Osteoblast (primary cell): ENCODE measurements around the gene CDKL2. TPM values are rescaled to one million over a fixed set of nuclear protein-coding genes. Genes with fewer than 3 reads are reported as not detected.

Experiments used
- DNase-seq: peaks from one replicate; pipeline ENCODE4 v3.0.0; 2011; ENCODE audit warnings: low spot score, mixed read lengths; ENCODE audit not compliant: insufficient read length; ENCODE audit errors: missing footprints
- H2AFZ ChIP-seq: 2 replicates; pipeline ENCODE4 v1.6.0; 2011; ENCODE audit warnings: mild to moderate bottlenecking, low read length
- H3K27ac ChIP-seq: 2 replicates; pipeline ENCODE4 v1.5.1; 2011; ENCODE audit warnings: mild to moderate bottlenecking, low read depth, low read length, moderate library complexity
- H3K27me3 ChIP-seq: 2 replicates; pipeline ENCODE4 v1.6.0; 2012; ENCODE audit warnings: mild to moderate bottlenecking, control low read depth, inconsistent platforms, low read length, moderate library complexity; ENCODE audit not compliant: insufficient read depth
- H3K36me3 ChIP-seq: 2 replicates; pipeline ENCODE4 v1.5.1; 2011; ENCODE audit warnings: mild to moderate bottlenecking, low read length, control low read depth, moderate library complexity; ENCODE audit not compliant: insufficient read depth
- H3K4me1 ChIP-seq: 2 replicates; pipeline ENCODE4 v1.5.1; 2011; ENCODE audit warnings: mild to moderate bottlenecking, low read length, control low read depth, moderate library complexity; ENCODE audit not compliant: insufficient read depth
- H3K4me2 ChIP-seq: 2 replicates; pipeline ENCODE4 v1.6.0; 2011; ENCODE audit warnings: mild to moderate bottlenecking, low read length; ENCODE audit not compliant: insufficient read depth
- H3K4me3 ChIP-seq: fragments of 200-600 bp; sonication (generic); 3 replicates; pipeline ENCODE4 v1.5.1; 2012; ENCODE audit warnings: mild to moderate bottlenecking, low read length, inconsistent platforms; ENCODE audit not compliant: insufficient read depth
- H3K79me2 ChIP-seq: 2 replicates; pipeline ENCODE4 v1.6.0; 2012; ENCODE audit warnings: mild to moderate bottlenecking, low read length, control low read depth, inconsistent platforms; ENCODE audit not compliant: insufficient read depth
- H3K9me3 ChIP-seq: 2 replicates; pipeline ENCODE4 v1.5.1; 2011; ENCODE audit warnings: low read depth, low read length, control low read depth
- H4K20me1 ChIP-seq: 2 replicates; pipeline ENCODE4 v1.6.0; 2012; ENCODE audit warnings: mild to moderate bottlenecking, low read length, control low read depth; ENCODE audit not compliant: insufficient read depth
- CTCF ChIP-seq: IDR thresholded peaks from 2 replicates; pipeline ENCODE4 v1.5.1; 2011; ENCODE audit warnings: mild to moderate bottlenecking, low read depth, low read length, moderate library complexity; ENCODE audit errors: extremely low read depth
- total RNA-seq: library from RNA; depleted of rRNA; stranded (reverse); fragments of >200 nt; gene quantifications from 2 replicates; pipeline ENCODE4 v1.2.3, GENCODE V29; 2012

CDKL2 gene
- total RNA-seq, 1 donor = 0.72 TPM

GRCh38 chr4:75552452-75552851 is 77.9 kb downstream of the CDKL2 start:
- Histone ChIP-seq H3K4me2 (no peak overlapping the region), H2AFZ (no peak overlapping the region), H4K20me1 (no peaks in the 10 kb centered on the region), H3K4me1 (peaks cover 7% of the 10 kb centered on the region), H3K27me3 (peaks cover 4% of the 10 kb centered on the region), H3K4me3 (no peak overlapping the region), H3K27ac (no peak overlapping the region), H3K9me3 (no peaks in the 10 kb centered on the region), H3K36me3 (no peaks in the 10 kb centered on the region), H3K79me2 (no peaks in the 10 kb centered on the region)
- no peak for DNase-seq
- TF ChIP-seq CTCF = no peak

GRCh38 chr4:75549019-75549418 is 81.3 kb downstream of the CDKL2 start:
- Histone ChIP-seq H3K4me3 (no peak overlapping the region), H3K36me3 (no peaks in the 10 kb centered on the region), H2AFZ (no peak overlapping the region), H3K9me3 (no peaks in the 10 kb centered on the region), H3K79me2 (no peaks in the 10 kb centered on the region), H4K20me1 (no peaks in the 10 kb centered on the region), H3K4me2 (no peak overlapping the region), H3K4me1 (peaks cover 6% of the 10 kb centered on the region), H3K27me3 (no peaks in the 10 kb centered on the region), H3K27ac (no peak overlapping the region)
- no peak for TF ChIP-seq CTCF
- DNase-seq = no peak

- Histone ChIP-seq H3K79me2 (no peaks in the 10 kb centered on the region), H3K36me3 (no peaks in the 10 kb centered on the region), H3K9me3 (no peaks in the 10 kb centered on the region), H3K4me1 (peaks cover 16% of the 10 kb centered on the region), H3K27me3 (no peaks in the 10 kb centered on the region), H2AFZ (no peak overlapping the region), H4K20me1 (no peaks in the 10 kb centered on the region), H3K4me3 (no peak overlapping the region), H3K27ac (no peak overlapping the region), H3K4me2 (no peak overlapping the region)
- DNase-seq = no peak
- no peak for TF ChIP-seq CTCF
These were observed 82.5 kb downstream of the CDKL2 start for GRCh38 chr4:75547647-75548387.

GRCh38 chr4:75545526-75545925 is 84.8 kb downstream of the CDKL2 start:
- DNase-seq = no peak
- no peak overlapping the region for H3K27ac ChIP-seq

More at GRCh38 chr4:75545526-75545925, 84.8 kb downstream of the CDKL2 start:
- peaks cover 16% of the 10 kb centered on the region for H3K4me1 ChIP-seq
- H3K4me2 ChIP-seq = no peak overlapping the region
- no peaks in the 10 kb centered on the region for H4K20me1 ChIP-seq
- no peaks in the 10 kb centered on the region for H3K79me2 ChIP-seq
- no peak overlapping the region for H2AFZ ChIP-seq
- no peaks in the 10 kb centered on the region for H3K27me3 ChIP-seq
- no peak overlapping the region for H3K4me3 ChIP-seq
- TF ChIP-seq CTCF = no peak
- no peaks in the 10 kb centered on the region for H3K9me3 ChIP-seq
- no peaks in the 10 kb centered on the region for H3K36me3 ChIP-seq
